NCI-H345 (cell line): ENCODE data around the gene SHLD1.

Experiments used
- DNase-seq: peaks from one replicate; lab custom pipeline; 2025; lab: John Stamatoyannopoulos, UW

Gene SHLD1

DNA sequence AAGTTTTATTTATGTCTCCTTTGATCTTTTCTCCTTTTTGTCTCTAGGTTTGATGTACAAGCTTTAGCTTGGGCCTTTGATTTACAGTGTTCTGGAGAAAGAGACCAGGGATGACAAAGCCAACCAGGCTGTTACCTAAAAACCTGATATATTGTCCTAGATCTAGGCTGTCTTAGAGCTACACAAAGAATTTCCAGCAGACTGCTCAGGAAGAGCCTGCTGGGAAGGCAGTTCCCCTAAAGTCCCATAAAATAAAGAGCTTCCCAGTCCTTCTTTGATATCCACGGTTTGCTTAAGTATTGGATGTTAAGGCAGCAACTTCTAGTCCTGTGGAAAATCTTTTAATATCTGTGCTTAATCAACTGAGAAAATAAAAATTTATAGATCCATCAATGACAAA is 70.5 kb downstream of the SHLD1 start:
- DNase-seq: no peak

DNA sequence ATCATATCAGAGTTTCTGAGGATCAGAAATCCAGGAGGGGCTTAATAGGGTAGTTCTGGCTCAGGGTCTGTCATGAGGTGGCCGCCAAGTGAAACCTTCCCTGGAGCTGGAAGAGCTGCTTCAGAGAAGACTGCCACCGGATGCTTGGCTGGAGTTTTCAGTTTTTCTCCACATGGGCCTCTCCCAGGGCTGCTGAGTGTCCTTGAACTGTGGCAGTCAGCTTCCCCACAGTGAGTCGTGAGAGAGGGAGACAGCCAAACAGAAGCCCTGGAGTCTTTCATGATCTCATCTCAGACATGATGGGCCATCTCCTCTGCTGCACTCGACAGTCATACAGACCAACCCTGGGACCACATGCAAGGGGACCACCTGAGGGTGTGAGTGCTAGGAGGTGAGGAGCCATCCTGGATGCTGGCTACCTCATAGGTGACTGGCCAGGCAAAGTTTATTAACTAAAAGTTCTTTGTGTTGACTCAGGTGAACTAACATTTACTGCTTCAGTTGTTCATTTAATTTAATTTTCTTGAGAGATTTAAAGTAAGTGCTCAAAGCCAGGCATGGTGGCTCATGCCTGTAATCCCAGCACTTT is 71.5 kb downstream of the SHLD1 start:
- DNase-seq: no peak

DNA sequence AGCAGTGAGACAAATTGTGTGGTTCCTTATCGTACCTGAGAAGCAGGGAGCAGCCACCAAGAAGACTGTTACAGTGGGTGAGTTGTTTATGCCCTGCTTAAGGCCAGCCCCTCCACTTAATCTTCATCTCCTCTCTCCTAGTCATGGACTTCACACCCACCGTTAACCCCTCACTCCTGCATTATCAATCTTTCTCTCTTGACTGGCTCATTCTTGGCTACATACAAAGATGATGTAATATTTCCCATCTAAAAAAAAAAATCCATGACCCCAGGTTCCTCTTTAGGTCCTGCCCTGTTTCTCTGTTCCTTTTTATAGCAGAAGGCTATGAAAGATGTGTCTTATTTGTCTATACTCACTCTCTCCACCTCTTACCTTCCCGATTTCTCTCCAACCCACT is 72.4 kb downstream of the SHLD1 start:
- no peak for DNase-seq

DNA sequence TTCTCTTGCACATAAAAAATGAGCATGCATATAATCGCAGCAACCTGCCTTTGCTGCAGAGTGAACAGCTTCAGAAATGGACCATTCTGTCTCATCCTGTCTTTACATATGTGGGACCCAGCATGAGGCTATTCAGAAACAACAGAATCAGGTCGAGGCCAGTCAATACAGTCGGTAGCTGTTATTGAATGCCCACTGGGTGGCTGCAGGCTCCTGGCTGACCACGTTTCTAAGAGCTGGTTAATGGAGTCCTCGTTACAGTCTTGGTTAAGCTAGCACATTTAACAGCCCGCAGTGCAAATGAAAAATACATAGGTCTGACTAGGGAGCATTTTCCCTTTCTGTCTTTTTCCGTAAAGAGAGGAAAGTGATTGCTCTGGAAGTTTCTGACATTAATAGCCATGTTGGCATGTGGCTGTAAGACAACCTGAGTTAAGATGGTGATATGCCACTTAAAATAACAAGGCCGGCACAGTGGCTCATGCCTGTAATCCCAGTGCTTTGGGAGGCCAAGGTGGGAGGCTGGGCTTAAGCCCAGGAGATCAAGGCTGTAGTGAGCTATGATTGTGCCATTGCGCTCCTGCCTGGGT is 75.0 kb downstream of the SHLD1 start:
- DNase-seq: no peak

DNA sequence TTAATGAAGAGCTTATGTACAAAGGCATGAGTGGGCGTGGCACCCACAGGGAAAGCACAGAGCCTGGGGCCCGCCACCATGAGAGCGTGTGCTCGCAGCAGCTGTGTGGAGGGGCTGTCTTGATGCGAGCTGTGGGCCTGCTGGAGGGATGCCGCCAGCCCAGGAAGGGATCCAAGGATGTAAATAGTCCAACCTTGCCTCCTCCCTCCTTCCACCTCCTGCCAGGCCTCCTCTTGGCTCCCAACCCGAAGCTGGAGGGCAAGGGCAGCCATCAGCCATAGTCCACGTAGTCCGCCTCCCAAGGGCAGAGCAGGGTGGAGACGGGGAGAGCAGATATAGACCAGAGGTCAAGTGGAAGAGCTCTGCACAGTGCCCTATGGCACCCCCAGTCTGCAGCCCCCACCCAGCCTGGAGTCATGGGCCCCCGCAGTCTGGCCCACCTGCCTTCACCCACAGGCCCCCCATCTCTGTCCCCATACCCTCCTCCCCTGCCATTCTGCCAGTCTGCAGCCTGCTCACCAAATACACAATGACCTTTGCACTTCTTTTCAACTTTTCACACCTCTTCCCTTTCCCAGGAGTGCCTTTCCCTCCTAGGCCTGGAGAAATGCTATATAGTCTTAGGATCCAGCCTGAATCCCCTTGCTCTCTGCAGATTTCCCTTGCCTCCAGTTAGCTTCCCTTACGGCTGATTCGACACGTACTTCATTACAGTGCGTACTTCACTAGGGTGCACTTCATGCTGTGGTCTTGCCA is 77.1 kb downstream of the SHLD1 start:
- DNase-seq: no peak

DNA sequence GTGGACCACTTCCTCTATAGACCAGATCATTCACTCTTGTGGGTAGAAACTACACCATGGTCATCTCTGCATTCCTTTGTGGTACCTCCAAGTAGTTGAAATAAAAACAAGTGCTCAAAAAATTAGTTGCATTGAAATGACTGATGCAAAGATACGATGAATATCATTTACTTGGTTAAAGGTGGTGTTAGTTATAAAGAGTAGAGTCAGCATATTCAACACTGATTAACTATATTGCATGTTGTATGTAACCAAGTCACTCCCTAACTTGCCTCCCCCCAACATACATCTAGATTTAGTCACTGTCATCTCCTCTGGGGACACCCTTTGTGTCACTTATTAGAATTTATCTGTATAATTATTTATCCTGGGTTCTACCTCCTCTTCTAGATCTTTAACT is 77.7 kb downstream of the SHLD1 start:
- no peak for DNase-seq

DNA sequence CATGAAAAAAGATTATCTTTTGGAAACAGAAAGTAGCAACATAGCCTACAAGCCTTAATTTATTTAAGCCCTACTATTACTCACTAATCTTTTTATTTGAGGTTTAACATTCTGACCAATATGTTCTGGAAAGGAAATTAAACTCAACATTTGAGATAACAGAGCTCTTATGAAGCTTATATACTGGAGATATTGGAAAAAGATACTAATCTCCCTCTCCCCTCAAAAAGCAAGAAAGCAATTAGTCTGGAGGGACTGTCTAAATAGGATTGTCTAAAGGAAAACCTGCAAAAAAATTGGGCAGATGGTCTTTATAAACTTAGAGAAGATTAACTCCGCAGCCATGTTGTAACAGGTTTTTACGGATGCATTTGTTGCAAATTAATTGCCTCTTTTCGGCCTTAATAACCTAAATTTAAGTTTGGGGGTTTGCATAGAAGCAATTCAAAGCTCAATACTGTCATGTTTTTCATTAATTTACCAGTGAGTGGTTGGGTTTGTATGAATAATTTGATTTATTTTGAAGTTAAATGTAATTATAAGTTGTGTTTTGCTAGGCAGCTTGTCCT is 79.1 kb downstream of the SHLD1 start:
- DNase-seq: no peak

DNA sequence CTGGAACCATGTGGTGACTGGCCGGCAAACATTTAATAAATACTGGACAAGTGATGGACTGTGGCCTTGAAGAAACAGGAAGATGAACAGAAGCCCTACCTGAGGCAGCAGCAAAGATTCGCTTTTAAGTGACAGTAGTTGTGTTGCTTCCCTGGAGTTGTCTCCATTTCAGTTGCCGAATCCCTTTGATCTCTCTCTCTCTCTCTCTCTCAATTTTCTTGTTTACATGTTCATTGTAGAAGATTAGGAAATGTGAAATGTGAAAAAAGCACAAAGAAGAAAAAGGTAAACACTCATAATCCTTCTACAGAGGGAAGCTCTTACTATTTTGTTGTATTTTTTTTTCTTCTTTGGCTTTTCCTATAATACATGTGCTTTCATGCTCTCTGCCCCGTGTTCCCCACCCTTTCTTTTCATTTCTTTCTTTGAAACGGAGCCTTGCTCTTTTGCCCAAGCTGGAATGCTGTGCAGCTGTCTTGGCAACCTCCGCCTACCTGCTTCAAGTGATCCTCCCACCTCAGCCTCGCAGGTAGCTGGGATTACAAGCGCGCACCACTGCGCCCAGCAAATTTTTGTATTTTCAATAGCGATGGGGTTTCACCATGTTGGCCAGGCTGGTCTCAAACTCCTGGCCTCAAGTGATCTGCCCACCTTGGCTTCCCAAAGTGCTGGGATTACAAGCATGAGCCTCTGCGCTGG is 81.5 kb downstream of the SHLD1 start:
- no peak for DNase-seq

DNA sequence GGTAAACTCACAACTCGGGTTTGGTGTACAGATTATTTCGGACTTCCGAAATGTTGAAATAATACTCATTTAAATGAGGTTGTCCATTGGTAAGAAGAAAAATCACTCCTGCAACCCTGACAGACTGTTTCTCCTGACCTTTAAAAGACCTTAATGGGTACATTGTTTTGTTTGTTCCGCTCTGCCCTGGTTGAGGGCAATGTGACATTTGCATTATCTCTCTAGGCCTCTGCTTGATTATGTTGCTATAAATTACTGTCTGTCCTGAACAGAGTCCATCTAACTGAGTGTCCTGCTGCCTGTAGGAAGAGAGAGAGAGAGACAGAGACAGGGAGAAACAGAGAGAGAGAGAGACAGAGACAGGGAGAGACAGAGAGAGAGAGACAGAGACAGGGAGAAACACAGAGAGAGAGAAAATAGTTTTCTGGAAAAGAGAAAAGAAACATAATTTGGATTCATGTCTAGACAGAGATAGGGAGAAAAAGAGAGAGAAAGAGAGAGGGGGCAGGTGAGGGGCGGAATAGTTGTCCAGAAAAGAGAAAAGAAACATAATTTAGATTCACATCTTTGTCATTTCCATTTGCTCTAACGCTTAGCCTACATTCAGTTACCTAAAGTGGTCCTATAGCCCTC is 83.2 kb downstream of the SHLD1 start:
- no peak for DNase-seq

DNA sequence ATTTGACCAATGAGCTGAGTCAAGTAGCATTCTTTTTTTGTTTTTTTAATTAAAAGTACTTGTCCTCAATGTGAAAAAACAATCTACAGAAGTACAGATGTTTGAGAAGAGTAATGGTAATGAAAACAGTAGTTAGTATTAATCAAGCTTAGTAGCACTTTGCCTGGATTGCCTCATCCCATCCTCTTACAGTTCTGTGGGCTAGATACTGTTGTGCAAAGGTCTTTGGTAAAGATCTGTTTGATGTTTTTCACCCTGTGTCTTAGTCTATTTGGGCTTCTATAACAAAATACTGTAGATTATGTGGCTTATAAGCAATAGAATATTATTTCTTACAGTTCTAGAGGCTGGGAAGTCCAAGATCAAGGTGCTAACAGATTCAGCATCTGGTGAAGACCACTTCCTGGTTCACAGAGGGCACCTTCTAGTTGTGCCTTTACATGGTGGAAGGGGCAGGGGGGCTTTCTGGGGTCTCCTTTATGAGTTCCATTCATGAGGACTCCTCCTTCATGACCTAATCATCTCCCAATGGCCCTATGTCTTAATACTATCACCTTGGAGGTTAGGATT is 84.3 kb downstream of the SHLD1 start:
- DNase-seq: no peak

DNA sequence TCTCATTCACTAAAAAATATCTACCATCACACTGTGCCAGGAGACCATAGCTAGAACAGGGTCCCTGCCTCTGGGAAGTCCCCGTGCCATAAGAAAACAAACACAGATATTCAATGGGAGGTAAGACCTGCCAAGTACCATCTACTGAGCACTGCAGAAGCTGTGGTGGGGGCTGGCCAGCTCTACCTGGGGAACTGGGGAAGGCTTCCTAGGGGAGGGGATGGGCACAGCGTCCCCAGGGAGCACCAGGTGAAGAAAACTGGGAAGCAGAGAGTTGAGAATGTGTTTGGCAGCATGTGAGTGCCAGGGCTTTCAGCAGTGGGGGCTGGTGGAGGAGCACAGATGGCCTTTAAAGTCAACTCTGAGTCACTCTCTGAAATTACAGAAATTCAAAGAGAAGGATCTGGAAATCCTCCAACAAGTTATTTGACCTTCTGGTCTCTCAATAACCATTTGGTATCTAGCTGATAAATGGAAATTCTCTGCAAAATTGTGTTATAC is 85.2 kb downstream of the SHLD1 start:
- peak; percentile 24 for DNase-seq

DNA sequence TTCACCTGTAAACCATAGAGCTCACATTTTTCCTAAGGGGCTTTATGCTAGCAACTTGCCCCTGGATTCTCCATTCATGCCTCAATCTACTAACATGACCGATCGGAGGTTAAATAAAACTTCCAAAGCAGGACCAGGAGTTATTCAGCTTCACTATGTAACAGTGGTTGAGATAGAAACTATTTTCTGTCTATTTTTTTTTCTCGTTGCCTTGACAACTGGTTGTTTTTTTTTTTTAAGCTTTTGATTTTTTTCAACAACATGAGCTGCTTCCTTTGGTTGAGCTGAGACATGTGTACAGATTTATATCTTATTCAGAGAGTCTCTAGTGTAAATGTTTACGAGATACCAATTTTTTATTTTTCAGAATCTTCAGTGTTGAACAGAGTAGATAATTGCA is 85.7 kb downstream of the SHLD1 start:
- no peak for DNase-seq

DNA sequence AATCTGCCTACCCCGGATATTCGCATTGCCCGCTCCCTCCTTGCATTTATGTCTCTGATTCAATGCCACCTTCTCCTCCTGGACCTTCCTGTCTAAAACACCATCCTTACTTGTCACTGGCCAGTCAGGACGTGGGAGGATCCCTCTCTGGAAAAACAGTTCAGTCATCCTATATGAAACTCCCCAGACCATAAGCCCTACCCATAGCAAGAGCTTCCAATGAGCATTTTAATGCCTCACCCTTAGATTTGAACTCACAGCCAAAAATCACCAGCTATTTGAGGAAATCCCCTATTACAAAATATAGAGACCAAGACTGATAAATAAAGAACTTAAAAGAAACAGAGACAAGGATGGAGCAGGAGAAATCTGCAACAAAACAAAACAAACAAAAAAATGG is 86.4 kb downstream of the SHLD1 start:
- no peak for DNase-seq

DNA sequence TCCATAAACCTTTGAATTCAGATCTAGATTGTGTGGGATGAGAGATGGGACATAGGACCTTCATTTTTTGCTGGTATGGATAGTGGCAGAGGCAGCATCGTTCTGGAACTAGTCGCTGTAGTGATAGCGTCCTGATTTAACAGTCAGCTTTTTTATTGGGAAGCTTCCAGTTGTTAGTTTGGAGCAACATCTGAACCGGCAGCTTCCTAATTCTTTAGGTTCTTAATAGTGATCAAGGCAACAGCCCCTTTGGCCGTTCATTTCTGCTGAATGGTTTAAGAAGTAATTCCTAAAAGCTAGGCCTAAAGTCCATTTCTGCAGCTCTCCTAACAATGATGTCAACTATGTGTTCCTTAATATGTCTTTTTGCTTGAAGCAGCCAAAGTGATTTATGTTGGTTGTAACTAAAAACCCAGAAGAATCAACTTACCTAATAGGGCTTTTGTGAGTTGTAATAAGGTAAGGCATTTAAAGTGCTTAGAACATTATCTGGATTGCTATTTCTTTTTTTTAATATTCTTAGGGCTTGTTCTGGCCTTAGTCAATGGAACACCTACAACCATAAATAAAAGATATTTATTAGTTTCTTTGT is 90.3 kb downstream of the SHLD1 start:
- no peak for DNase-seq

DNA sequence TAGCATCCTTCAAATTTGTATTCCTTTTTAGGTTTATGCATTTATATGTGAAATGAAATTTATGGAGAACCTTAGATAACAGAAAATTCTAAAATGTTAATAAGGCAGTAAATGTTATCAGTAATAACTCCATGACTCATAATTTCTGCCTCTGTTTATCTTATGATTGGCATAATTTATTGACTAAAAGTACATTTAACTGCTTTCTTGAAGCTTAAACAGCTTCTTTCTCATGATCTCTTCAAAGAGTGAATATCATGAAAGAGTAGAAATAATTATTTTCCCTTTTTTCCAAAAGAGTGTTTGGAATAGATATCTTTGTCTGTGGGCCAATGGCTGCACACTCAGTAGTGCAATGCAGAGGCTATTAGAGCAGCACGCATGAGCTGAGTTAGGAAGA is 91.3 kb downstream of the SHLD1 start:
- no peak for DNase-seq

DNA sequence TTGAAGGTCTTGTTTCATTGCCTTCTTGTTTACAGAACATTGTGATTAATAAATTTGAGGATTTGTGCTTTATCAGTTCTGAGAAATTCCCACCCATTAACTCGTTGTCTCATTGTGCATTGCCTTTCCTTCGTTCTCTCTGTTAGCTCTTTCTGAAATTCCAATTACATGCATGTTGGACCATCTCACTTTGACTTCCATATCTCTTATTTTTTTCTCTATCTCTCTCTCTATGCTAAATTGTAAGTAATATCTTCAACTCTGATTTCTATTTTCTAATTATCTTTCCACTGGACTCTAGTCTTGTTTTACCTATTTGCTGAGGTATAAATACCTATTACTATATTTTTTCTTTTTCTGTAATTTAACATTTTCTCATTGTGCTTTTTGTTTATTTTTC is 92.3 kb downstream of the SHLD1 start:
- DNase-seq: no peak

DNA sequence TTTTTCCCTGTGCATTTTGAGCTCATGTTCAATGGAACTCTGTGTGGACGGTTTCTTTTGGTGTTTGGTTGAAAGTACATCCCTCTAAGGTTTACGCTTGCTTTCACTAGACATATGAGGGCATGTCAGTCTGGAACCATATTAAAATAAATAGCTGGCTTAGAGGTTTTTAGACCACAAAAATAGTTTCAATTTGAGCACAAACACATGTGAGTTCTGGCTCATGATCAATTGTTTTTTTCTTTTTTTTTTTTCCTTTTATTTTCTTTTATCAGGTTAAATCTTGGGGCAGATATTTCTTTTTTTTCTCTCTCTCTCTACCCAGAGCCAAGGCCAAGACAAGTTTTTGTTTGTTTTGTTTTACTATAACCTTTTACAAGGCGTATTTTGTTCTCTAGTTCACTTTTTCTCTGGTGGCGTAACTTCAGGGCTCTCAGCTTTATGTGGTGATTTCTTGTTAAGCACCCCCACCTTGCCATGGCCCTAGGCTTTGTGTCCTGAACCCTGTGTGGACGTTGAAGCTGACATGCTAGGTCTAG is 92.9 kb downstream of the SHLD1 start:
- DNase-seq: no peak

DNA sequence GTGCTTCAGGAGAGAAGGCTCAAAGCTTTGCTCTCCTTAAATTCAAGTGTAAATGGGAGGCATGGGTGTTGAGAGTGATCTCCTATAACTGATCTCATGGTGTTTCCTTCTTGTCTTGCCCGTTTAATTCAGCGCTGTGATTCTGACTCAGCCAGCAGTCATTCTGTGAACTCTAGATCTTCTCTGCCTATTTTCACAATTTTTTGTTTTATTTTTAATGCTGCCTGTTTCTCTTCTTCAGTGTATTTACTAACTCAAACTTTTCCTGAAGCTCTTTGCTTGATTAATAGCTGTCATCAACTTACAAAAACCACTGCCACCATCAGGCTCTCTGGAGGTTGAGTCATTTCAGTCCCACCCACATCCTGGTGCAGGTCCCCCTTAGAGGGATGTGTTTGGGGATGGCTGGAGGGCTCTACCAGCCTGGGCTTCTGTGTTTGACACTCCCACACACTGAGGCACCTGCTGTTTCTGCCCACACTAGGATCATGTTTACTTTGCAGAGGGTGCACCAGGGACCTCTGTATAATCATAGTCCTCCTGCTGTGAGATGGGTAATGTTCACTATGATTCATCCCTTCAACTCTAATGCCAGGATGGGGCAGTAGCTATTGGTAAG is 94.0 kb downstream of the SHLD1 start:
- DNase-seq: peak; percentile 96

DNA sequence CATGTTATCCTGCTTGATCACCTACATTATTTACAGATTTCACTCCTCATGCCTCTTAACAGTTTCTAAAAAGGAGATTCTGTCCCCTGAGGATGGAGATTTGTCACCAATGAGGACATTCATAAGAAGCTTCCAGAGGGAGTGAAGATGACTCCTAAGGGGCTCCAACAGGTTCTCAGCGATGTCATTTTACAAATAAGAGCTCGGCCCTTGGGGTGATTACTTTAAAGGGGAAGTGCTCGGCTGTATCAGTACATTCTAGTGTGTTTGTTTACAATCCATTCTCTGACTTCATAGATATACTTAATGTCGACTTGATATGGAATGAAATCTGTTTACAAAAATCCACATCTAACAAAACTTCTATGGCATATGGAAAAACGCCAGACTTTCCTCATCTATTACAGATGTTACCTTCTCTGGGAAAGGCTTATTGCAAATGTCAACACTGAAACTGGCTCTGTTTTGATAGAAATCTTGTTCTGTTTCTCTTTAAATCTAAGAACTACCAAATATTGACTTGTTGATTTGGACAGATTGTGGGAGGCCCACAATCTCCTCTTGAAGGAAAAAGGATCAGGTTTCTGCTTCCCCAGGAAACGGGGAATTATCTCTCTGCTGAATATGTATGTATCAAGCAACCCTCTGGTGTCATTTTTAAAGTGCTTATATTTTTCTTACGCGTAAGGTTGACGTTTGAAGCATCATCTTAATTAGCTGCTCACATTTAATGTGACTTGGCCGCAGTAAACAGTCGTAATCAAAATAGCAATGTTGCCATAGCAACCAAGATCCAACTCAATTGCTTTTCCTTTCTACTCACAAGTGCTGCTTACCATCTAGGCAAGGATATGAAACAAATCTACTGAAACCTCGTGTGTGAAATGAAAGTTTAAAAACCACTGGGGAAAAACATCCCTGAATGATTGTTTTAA is 95.7 kb downstream of the SHLD1 start:
- peak; percentile 19 for DNase-seq
